ENCODE measurements around the gene SAMD11. TPM values are rescaled to one million over a fixed set of nuclear protein-coding genes. Genes with fewer than 3 reads are reported as not detected.
A peak's percentile ranks its signal among the peaks of the same experiment; 100 is the strongest.

SAMD11 gene
- total RNA-seq, 1 donor from 2014 or later, result 0.14 TPM

GRCh38 chr1:909861-910310 lies 13.8 kb upstream of the SAMD11 start:
- H3K36me3 Mint-ChIP-seq (ENCODE audit: low read depth), result no peaks in the 10 kb centered on the region
- peaks cover 7% of the 10 kb centered on the region for H3K4me1 Mint-ChIP-seq
- H3K4me3 Mint-ChIP-seq, result no peak overlapping the region
- TF ChIP-seq, protein P1, sequence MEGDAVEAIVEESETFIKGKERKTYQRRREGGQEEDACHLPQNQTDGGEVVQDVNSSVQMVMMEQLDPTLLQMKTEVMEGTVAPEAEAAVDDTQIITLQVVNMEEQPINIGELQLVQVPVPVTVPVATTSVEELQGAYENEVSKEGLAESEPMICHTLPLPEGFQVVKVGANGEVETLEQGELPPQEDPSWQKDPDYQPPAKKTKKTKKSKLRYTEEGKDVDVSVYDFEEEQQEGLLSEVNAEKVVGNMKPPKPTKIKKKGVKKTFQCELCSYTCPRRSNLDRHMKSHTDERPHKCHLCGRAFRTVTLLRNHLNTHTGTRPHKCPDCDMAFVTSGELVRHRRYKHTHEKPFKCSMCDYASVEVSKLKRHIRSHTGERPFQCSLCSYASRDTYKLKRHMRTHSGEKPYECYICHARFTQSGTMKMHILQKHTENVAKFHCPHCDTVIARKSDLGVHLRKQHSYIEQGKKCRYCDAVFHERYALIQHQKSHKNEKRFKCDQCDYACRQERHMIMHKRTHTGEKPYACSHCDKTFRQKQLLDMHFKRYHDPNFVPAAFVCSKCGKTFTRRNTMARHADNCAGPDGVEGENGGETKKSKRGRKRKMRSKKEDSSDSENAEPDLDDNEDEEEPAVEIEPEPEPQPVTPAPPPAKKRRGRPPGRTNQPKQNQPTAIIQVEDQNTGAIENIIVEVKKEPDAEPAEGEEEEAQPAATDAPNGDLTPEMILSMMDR (conservative IDR thresholded peaks at IDR 0.05), result no peak
- H3K9me3 Mint-ChIP-seq, result no peaks in the 10 kb centered on the region
- peaks cover 56% of the 10 kb centered on the region for H3K27me3 Mint-ChIP-seq (ENCODE audit: low read depth)
- DNase-seq (ENCODE audit: low read depth, low spot score), result no peak
- H3K27ac Mint-ChIP-seq (ENCODE audit: unreplicated experiment), result no peak overlapping the region

DNA sequence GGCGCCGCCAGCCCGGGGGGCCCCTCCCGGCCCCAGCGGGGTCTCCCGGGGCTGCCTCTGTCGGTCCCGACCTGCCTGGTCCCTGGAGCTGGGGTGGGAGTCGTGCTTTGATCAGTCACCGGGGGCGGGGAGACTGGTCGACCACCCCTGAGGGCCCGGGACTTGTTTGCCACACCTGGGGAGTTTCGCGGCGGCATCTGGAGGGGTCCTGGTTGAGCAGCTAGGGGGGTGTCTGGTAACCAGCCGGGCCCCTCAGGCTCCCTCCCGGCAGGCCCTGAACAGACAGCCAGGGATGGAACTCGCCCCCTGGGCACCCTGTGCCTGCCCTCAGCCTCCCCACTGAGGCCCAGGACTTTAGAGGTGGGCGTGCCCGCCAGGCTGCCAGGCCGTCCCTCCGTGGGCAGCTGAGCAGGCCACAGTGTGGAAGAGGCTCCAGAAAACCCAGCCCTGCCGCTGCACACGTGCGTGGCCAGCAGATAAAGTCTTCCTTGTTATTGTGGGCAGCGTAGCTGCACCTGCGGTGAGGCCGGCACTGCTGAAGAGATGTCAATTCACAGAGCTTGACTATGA lies 13.3 kb upstream of the SAMD11 start:
- no peak overlapping the region for H3K27ac Mint-ChIP-seq (ENCODE audit: unreplicated experiment)
- peaks cover 3% of the 10 kb centered on the region for H3K4me1 Mint-ChIP-seq
- DNase-seq (ENCODE audit: low read depth, low spot score), result no peak
- TF ChIP-seq, protein P1 (conservative IDR thresholded peaks at IDR 0.05), result no peak
- no peak overlapping the region for H3K4me3 Mint-ChIP-seq
- no peaks in the 10 kb centered on the region for H3K9me3 Mint-ChIP-seq
- peaks cover 57% of the 10 kb centered on the region for H3K27me3 Mint-ChIP-seq (ENCODE audit: low read depth)
- no peaks in the 10 kb centered on the region for H3K36me3 Mint-ChIP-seq (ENCODE audit: low read depth)

- H3K9me3 Mint-ChIP-seq, result no peaks in the 10 kb centered on the region
- no peak overlapping the region for H3K27ac Mint-ChIP-seq (ENCODE audit: unreplicated experiment)
- H3K4me1 Mint-ChIP-seq, result no peaks in the 10 kb centered on the region
- TF ChIP-seq, protein P1 (conservative IDR thresholded peaks at IDR 0.05), result no peak
- peak overlapping the region; percentile 15 for H3K4me3 Mint-ChIP-seq
- H3K27me3 Mint-ChIP-seq (ENCODE audit: low read depth), result peaks cover 59% of the 10 kb centered on the region
- H3K36me3 Mint-ChIP-seq (ENCODE audit: low read depth), result no peaks in the 10 kb centered on the region
- DNase-seq (ENCODE audit: low read depth, low spot score), result no peak
These were observed 12.6 kb upstream of the SAMD11 start for GRCh38 chr1:910881-911721.

- peak overlapping the region; percentile 15 for H3K4me3 Mint-ChIP-seq
- TF ChIP-seq, protein P1 (conservative IDR thresholded peaks at IDR 0.05), result no peak
- no peak for DNase-seq (ENCODE audit: low read depth, low spot score)
- H3K9me3 Mint-ChIP-seq, result no peaks in the 10 kb centered on the region
- H3K36me3 Mint-ChIP-seq (ENCODE audit: low read depth), result no peaks in the 10 kb centered on the region
- H3K27me3 Mint-ChIP-seq (ENCODE audit: low read depth), result peaks cover 56% of the 10 kb centered on the region
- H3K27ac Mint-ChIP-seq (ENCODE audit: unreplicated experiment), result no peak overlapping the region
- no peaks in the 10 kb centered on the region for H3K4me1 Mint-ChIP-seq
These were observed 11.6 kb upstream of the SAMD11 start for GRCh38 chr1:911875-912739.

DNA sequence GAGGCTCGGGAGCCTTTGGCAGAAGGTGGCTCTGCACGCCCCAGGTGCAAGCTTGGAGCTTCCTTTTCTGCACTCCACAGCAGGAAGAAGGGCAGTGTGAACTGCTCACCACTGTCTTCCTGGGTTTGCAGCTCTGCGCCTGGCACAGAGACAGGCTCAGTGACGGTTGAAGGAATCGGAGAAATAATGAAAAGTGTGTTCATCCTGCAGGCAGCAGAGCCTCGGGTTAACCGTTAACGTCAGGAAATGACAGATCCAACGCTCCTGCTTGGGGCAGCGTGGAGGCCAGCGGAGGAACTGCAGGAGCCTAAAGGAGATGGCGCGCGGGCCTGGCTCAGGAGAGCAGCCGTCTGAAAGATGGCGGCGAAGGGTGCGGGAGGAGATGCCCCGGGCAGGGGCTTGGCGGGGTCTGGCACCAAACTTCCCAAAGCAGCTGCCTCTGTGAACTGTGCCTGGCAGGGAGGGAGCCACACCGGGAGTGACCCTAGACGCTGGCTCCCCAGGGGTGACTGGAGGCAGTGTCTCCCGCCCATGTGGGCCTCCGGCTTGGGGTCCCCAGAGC lies 10.9 kb upstream of the SAMD11 start:
- H3K27me3 Mint-ChIP-seq (ENCODE audit: low read depth), result peaks cover 62% of the 10 kb centered on the region
- DNase-seq (ENCODE audit: low read depth, low spot score), result no peak

More for the DNA sequence above, 10.9 kb upstream of the SAMD11 start:
- H3K4me3 Mint-ChIP-seq, result peak overlapping the region; percentile 14
- TF ChIP-seq, protein P1 (conservative IDR thresholded peaks at IDR 0.05), result peak; percentile 52
- H3K9me3 Mint-ChIP-seq, result no peaks in the 10 kb centered on the region
- no peaks in the 10 kb centered on the region for H3K36me3 Mint-ChIP-seq (ENCODE audit: low read depth)
- H3K27ac Mint-ChIP-seq (ENCODE audit: unreplicated experiment), result no peak overlapping the region
- no peaks in the 10 kb centered on the region for H3K4me1 Mint-ChIP-seq

All from neural crest cell (in vitro differentiated cells).